GM19351 (cell line): ENCODE measurements around the gene LRCOL1.

ENCODE experiments used
- ATAC-seq: cut with Tn5 transposase; IDR thresholded peaks from one replicate; pipeline ENCODE4 v1.9.1; 2021; ENCODE audit warnings: mild to moderate bottlenecking, moderate library complexity; ENCODE audit not compliant: unreplicated experiment

LRCOL1 gene

DNA sequence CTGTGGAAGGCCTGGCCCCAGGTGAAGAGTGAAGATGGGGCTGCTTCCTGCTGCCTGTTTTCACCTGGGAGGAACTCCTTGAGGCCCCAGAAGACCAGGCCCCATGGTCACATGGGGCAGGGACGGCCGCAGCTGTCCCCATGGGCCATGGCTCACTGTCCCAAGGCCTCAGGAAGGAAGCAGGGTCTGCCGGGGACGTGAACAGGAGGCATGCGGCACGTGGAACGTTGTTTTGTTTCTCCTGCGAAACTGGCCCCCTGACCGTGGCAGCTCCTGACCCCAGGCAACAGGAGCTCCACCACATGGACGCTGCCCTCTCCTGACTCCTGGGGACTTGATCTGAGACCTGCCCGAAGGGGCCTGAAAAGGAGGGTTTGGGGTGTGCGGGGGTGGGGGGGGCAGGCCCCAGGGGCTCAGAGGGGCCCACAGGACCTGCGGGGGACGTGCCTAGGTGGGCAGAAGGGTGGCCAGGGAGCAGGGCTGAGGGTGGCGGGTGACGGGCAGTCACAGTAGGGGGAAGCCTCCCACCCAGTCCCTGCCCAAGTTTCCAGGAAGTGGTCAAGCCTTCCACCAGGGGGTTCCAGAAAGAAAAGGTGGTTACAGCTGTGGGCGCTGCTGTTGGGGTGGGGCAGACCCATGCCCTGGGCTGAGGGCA, 41.4 kb downstream of the LRCOL1 start:
- ATAC-seq = no peak

DNA sequence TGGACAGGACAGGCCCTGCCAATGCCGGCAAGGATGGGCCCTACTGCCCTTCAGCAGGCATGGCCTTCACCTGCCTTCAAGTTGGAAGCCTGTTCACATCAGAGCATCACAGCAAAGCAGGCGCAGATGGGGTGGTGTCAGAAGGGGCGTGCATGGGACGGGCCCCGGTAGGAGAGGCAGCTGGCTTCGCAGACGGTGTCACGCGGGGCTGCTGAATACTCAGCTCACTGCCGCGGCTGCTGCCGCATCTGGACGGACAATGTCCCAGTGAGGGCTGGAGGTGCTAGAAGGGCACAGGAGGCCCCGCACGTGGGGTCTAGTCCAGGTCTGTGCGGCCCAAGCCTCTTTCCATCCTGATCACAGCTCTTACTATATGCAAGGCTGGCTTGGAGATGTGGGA, 42.1 kb downstream of the LRCOL1 start:
- ATAC-seq = no peak

DNA sequence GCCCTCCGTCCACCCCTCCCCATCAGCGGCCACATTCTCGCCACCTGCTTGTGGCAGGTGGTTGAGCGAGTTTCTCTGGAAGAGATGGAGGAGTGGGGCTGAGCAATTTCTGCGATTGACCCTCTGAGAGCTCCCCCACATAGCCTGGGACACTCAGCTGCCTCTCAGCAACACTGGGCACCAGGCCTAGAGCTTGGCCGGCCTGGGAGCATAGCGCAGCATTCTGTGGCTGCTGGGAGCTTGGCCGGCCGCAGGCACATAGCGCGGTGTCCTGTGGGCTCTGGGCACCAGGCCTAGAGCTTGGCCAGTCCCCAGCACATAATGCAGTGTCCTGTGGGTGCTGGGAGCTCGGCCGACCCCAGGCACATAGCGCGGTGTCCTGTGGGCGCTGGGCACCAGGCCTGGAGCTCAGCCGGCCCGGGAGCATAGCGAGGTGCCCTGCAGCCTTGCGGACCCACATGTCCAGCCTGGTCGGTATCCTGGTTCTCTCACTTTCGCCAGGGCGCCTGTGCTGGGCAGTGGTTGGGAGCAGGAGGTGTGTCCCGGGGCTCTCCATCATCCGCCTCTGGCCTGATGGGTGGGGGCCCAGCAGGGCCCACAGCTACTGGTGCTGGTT, 43.8 kb downstream of the LRCOL1 start:
- ATAC-seq = no peak

DNA sequence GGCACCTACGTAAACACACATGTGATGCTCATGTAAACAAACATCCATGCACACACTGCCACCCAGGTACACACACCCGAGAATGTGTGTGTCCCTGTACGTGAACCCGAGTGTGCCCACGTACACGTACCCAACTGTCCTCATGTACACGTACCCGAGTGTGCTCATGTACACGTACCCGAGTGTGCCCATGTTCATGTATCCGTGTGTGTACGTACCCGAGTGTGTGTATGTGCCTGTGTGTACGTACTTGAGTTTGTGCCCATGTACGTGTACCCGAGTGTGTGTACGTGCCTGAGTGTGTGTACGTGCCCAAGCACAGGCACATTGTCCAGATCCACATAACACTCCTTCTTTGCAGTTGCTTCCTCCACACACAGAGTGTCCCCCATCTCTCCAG, 45.0 kb downstream of the LRCOL1 start:
- no peak for ATAC-seq

DNA sequence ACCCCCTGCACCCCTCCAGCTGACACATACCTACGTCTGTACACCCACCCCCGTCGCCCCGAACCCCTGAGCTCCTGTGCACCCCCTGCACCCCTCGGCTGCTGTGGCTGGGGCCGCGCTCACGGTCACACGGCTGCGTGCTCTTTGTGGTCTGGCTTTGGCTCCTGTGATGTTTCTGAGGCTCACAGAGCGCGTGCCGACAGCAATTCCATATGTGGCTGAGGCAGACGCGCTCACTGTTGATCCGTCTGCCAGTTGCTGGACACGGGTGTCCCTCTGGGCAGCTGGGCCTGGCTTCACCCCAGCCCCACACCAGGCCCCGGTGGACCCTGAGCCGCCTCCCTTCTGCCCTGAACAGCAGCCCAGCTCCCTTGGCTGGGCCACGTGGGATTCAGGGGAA, 46.5 kb downstream of the LRCOL1 start:
- no peak for ATAC-seq

DNA sequence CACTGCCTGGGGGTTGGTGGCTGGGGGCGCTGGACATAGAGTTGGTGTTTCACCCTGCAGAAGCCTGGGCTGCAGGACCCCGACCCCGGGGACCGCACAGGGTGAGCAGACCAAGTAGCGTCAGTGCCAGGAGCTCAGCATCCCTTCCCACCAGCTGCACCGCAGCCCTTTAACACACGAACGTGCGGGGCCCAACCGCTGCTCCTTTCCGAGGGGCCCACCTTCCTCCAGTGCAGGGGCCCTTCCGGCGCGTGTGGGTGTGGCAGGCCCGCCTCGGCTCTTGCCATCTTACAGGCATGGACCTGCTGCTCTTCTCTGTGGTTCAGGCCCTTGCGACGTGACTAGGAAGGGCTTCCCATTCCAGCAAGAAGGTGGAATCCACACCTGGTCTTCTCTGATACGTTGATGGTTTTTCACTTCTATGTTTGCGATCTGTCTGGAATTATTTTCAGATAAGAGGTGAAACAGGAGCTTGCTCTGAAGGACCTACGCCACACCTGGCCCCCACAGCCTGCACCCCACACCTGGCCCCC, 47.8 kb downstream of the LRCOL1 start:
- ATAC-seq = no peak

DNA sequence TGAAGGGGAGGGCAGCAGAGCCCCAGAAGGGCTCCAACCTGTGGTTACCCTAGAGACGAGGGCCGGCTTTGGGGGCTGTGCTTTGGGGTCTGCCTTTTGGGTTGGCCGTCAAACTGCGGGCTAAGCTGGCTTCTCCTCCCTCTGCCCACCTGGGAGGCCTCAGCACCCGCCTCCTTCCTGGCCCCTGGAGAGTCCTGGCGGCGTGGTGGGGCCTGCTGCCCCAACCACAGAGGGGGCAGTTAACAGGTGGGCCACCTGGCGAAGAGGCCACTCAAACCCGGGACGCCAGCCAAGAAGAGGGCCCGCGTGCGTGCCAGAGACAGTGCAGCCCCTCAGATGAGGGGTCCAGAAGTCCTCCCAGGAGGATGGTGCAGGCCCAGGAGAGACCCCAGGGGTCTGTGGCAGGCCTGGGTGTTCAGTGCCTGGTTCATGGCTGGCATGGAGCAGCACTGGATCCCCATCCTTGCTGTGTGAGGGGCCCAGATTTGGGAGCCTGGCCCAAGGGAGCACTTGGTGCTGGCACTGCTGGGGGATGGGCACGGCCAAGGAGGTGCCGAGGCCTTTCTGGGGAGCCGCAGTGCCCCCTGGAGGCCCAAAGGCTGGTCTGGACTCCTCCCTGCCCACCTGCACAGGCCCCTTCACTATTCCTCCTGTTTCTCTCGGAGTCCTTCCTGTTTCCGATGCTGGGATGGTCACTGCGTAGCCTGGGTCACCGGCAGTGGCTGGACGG, 48.8 kb downstream of the LRCOL1 start:
- ATAC-seq = no peak

DNA sequence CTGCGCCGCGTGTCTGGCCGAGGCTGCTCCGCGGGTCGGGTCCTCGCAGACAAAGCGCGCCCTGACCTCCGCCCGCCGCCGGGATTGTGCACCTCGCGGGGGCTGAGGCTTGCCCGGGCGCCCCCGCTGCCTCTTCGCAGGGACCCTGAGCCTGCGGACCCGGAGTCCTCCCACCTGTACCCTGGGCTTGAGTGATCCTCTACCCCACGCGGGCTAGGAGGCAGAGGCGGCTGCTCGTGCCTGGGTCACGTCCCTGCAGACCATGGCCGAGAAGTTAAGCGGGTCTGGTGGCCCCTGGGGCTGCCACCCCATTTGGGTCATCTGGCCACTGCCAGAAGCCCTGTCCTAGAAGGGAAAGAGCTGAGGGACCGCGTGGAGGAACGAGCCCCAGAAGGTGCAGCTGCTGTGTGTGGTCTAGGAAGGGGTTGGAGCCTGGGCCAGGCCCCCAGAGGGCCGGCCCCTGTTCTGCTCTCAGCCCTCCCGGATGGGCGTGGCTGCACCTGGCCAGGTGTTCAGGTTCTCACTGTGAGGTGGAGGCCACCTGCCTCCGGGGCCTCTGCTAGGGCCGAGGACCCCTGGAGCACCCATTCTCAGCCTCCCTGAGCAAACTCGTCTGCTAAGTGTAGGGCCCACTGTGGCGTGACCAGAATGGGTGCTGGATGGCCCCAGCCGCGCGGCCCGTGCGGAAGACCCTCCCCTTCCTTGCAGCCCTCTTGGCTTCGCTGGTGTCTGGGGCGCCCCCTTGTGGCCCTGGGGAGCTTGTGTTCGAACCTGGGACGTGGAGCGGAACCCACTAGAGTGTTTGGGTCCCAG, 49.6 kb downstream of the LRCOL1 start:
- ATAC-seq = peak; percentile 55

DNA sequence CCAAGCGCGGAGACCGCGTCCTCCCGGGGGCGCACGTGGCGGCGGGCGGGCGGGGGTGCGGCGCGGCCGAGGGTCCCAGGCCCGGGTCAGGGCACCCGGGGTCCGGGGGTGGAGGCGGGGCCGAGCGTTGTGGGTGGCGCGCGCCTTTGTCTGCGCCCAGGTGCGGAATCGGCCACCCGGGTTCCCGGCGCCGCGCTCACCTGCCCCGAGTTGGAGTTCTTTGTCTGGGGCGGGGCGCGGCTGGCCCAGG, 50.1 kb downstream of the LRCOL1 start:
- ATAC-seq = peak; percentile 32

DNA sequence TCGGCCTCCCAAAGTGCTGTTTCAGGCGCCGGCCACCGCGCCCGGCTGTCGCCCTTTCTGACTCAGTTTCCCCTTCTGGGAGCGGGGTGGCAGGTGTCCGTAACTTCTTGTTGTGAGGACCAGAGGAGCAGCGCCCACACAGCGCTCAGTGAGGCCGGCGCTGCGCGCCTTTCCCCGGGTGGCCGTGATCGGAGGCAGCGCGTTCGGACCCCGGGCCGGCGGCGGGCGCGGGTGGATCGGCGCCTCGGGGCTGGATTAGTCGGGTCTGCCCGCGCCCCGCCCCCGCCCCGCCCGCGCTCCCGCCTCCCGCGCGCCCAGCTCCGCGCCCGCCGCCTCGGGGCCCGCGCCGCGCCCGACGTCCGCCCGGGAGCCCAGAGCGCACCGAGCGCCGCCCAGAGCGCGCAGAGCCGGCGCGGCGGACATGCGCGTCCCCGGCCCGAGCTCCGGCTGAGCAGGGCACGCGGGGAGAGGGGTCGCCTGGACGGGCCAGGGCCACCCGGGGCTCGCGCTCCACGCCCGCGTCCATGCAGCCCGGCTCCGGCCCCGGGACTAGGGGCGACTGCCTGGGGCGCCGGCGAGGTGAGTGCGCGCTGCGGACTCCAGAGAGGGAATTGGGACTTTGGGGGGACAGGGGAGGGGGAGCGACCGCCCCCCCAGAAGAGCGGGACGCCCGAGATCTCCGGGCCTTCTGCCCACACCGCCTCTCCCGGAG, 50.6 kb downstream of the LRCOL1 start:
- ATAC-seq = peak; percentile 34

DNA sequence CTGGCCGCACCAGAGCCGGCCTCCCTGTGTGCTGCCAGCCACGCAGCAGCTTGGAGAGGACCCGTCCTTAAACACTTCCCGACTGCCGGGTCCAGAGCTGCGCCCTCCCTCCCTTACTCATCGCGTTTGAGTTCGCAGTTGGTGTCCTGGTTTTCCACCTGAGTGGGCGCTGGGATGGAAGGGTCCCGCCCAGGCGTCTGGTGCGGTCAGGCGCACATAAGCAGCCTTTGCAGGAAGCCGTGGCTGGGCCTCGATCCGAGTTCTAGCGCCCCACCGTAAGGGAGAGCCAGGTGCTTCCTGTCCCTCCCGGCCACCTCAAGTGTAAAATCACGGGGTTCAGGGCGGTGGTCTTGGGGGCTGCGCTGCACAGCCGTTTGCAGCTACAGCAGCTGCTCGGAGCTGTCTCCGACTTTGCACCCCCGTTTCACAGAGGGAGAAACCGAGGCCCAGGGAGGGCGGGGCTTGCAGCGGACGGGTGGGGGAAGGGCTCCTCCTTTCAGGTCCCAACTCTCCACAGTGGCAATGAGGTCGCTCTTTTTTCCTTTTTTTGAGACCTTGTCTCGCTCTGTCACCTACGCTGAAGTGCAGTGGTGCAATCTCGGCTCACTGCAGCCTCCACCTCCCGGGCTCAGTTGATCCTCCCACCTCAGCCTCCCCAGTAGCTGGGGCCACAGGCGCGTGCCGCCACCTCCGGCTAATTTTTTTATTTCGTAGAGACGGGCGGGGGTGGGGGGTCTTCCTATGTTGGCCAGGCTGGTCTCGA, 51.3 kb downstream of the LRCOL1 start:
- no peak for ATAC-seq

DNA sequence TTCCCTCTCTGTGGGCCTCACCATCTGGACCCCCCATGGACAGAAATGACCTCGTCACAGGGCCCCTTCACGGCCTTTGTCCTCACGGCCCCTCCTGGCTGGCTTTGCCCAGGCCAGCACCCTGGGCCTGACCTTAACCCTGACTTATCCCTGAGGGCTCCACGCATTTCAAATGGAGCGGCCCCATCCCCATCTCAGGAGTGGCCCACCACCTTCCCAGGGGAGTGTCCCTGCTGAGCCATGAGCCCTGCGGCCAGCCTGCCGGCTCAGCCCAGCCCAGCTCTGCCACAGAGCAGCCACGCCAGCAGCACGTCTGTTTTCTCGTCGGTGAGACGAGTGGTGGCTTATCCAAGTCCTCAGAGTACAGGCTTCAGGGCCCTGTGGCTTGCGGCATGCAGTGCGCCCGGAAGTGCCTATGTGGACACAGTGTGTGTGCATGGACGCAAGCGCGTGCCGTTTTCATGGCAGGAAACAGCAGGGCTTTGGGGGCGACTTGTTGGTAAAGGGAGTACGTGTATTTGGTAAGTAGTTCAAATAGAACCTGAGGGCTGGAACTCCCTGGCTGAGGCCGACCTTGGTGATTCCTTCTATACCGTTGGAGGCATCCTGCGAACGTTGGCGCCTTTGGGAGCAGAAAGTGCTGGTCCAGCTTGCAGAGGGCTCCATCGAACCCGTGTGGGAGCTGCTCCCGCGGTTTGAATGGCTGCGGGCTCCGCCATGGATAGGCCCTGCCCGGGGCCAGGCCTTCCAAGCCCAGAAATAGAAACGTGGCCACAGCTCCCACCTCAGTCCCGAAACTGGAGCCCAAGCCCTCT, 52.1 kb downstream of the LRCOL1 start:
- no peak for ATAC-seq

DNA sequence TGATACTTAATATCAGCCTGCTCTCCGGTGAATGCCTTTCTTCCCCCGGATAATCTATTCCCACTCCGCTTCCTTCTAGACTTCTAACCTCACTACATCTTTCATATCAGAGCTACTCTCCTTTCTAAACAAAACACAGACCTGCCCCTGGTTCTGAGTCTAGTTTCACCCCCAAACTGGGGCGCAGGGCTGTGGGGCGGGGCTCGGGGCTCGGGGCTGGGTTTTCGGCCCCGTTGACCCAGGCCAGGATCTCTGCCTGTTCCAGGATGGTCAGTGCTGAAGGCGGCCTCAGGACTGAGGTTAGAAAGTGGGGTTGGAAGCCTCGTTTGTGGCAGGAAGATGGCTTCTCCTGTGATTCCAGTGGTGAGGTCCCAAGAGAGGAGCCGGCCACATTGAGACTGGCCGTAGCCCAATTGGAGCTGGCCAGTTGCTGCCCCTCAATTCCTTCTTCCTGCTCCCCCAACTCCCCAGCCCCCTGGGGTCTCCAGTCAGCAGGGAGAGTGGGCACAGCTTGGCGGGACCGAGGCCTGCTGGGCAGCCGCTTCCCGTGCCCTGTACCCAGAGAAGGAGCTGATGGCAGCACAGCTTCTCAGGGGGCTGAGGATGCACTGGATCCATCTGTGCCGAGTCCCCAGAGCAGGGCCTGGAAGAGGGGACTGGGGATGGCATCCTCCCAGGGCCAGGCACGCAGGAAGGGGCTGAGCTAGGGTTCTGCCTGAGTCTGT, 52.9 kb downstream of the LRCOL1 start:
- no peak for ATAC-seq

DNA sequence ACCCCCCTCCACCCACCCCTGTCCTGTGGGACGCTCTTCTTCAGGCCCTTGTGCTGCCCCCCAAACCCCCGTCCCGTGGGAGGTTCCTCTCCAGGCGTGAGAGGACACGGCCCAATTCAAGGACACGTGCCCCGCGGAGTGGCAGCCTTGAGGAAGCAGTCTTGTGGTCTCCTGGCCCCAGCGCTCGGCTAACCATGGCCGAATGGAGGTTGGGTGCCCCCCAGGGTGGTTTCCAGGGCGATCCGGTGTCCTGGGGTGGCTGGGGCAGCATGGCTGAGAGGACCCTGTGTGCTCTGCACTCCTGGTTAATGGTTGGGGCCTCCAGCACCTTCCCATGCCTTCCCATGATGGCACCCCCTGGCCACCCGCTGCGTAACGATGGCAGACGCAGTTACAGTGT, 53.6 kb downstream of the LRCOL1 start:
- no peak for ATAC-seq

DNA sequence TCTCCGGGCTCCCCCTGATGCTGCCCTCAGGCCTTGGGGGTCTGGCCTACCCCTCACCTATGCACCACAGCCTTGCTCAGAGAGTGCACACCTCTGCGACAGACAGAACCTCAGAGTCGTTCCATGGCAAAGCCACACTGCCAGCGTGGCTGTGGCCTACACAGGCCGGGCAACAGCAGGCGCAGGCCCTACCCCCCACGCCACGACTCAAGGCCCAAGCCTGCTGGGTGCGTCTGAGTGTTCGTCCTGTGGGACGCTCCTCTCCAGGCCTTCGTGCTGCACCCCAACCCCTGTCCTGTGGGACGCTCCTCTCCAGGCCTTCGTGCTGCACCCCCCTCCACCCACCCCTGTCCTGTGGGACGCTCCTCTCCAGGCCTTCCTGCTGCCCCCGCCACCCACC, 54.2 kb downstream of the LRCOL1 start:
- ATAC-seq = no peak

DNA sequence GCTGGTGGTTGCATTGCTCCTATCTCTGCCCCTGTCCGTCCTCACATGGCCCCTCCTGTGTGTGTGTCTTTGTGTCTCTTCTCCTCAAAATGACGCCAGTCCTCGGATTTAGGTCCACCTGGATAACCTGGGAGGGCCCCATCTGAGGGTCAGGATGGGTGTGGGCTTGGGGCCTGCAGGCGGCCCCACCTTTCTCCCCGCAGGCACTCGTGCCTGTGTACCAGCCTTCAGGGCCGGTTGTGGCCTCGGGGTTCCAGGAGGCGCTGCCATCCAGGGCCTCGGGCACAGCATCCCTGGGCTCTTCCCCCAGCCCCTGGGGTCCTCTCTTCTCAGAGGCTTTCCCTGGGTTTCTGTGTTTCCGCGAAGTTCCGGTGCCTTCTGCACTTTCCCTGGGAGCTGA, 54.7 kb downstream of the LRCOL1 start:
- ATAC-seq = no peak

DNA sequence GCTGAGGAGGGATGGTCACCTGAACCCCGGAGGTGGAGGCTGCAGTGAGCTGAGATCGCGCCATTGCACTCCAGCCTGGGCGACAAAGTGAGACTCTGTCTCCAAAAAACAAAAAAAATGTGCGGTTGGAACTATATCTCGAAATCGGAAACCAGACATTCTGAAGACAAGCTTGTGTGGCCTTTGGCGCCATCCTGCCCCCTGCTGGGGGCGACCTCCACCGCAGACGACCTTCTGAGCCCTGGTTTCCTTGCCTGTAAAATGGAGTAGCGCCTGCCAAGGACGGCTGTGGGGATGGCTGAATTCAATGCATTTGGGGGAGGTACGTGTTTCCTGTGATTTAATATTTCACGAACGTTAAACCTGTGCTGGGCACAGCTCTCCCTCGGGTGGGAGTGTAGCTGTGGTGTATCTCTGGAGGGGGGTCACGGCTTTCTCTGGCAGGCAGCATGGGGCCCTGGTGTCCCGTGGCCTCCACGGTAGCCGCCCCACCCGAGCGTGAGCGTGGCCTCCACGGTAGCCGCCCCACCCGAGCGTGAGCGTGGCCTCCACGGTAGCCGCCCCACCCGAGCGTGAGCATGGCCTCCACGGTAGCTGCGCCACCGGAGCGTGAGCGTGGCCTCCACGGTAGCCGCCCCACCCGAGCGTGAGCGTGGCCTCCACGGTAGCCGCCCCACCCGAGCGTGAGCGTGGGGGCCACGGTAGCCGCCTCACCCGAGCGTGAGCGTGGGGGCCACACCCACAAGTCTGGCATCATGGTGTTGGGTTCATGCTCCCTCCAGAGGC, 55.3 kb downstream of the LRCOL1 start:
- ATAC-seq = no peak
